Left ventricle myocardium inferior (tissue), 1 donor: ENCODE data around the gene TENM3. TPM values are rescaled to one million over a fixed set of nuclear protein-coding genes. Genes with fewer than 3 reads are reported as not detected.

ENCODE experiments used
- DNase-seq: peaks from one replicate; pipeline ENCODE4 v3.0.0-alpha.2; 2020
- H3K27ac ChIP-seq: fragments of 200-600 bp; replicated peaks from 2 replicates; pipeline ENCODE4 v1.8.0; 2021
- H3K27me3 ChIP-seq: fragments of 200-600 bp; 2 replicates; pipeline ENCODE4 v1.8.0; 2021; ENCODE audit warnings: low read depth
- H3K36me3 ChIP-seq: fragments of 200-600 bp; 2 replicates; pipeline ENCODE4 v1.8.0; 2021
- H3K4me1 ChIP-seq: fragments of 200-600 bp; 2 replicates; pipeline ENCODE4 v1.8.0; 2021
- H3K4me3 ChIP-seq: fragments of 200-600 bp; 2 replicates; pipeline ENCODE4 v1.8.0; 2021; ENCODE audit warnings: mild to moderate bottlenecking, moderate library complexity
- H3K9me3 ChIP-seq: fragments of 200-600 bp; replicated peaks from 2 replicates; pipeline ENCODE4 v1.8.0; 2021
- CTCF ChIP-seq: fragments of 200-600 bp; IDR thresholded peaks from 2 replicates; pipeline ENCODE4 v1.8.0; 2021; ENCODE audit warnings: antibody characterized with exemption, mild to moderate bottlenecking, borderline replicate concordance
- intact Hi-C: fragments of 100-400 bp; cut with micrococcal nuclease; formaldehyde crosslinking; loops from one replicate; pipeline ENCODE4 v1.11.0; 2022
- total RNA-seq: library from RNA; stranded (reverse); fragmentation: NEBNext Ultra II Directional; extraction: Animal tissue kit (Norgen Biotek cat#: 25700); gene quantifications from one replicate; pipeline ENCODE4 v1.2.1, GENCODE V29; 2021
- donor health status: DM: no; HTN: yes; CAD: no; lungs with severe emphysema.

The TENM3 gene
- total RNA-seq, 1 donor from 2014 or later = 1.5 TPM

GRCh38 chr4:182835006-182835740 lies 592.0 kb downstream of the TENM3 start:
- TF ChIP-seq CTCF = no peak
- H3K4me1 ChIP-seq = no peaks in the 10 kb centered on the region
- peaks cover 56% of the 10 kb centered on the region for H3K27me3 ChIP-seq
- no peaks in the 10 kb centered on the region for H3K9me3 ChIP-seq
- DNase-seq = no peak
- intact Hi-C loops = no loop called here
- H3K27ac ChIP-seq = no peak overlapping the region
- no peak overlapping the region for H3K4me3 ChIP-seq
- H3K36me3 ChIP-seq = no peaks in the 10 kb centered on the region

GRCh38 chr4:182837831-182838230 lies 594.6 kb downstream of the TENM3 start:
- Histone ChIP-seq H3K9me3 (no peaks in the 10 kb centered on the region), H3K4me3 (no peak overlapping the region), H3K4me1 (no peaks in the 10 kb centered on the region), H3K36me3 (no peaks in the 10 kb centered on the region), H3K27ac (no peak overlapping the region), H3K27me3 (peaks cover 64% of the 10 kb centered on the region)
- TF ChIP-seq CTCF = no peak
- no peak for DNase-seq
- intact Hi-C loops = no loop called here

- H3K27ac ChIP-seq = no peak overlapping the region
- H3K9me3 ChIP-seq = no peaks in the 10 kb centered on the region
- peaks cover 64% of the 10 kb centered on the region for H3K27me3 ChIP-seq
- H3K4me1 ChIP-seq = no peaks in the 10 kb centered on the region
- DNase-seq = no peak
- no peaks in the 10 kb centered on the region for H3K36me3 ChIP-seq
- TF ChIP-seq CTCF = no peak
- H3K4me3 ChIP-seq = no peak overlapping the region
- intact Hi-C loops = no loop called here
Observed at GRCh38 chr4:182838535-182838934, 595.3 kb downstream of the TENM3 start.

GRCh38 chr4:182839256-182839655 lies 596.1 kb downstream of the TENM3 start:
- Histone ChIP-seq H3K4me3 (no peak overlapping the region), H3K36me3 (no peaks in the 10 kb centered on the region), H3K27me3 (peaks cover 64% of the 10 kb centered on the region), H3K27ac (no peak overlapping the region), H3K4me1 (no peaks in the 10 kb centered on the region), H3K9me3 (no peaks in the 10 kb centered on the region)
- TF ChIP-seq CTCF = no peak
- DNase-seq = no peak
- intact Hi-C loops = no loop called here

- Histone ChIP-seq H3K4me3 (no peak overlapping the region), H3K27ac (no peak overlapping the region), H3K36me3 (no peaks in the 10 kb centered on the region), H3K4me1 (no peaks in the 10 kb centered on the region), H3K27me3 (peaks cover 64% of the 10 kb centered on the region), H3K9me3 (no peaks in the 10 kb centered on the region)
- TF ChIP-seq CTCF = no peak
- DNase-seq = no peak
- intact Hi-C loops = no loop called here
Observed at GRCh38 chr4:182840108-182840507, 596.9 kb downstream of the TENM3 start.
